Activated T-cell treated with anti-CD3 and anti-CD28 coated beads for 4 hours (primary cell): Measurements from ENCODE around the gene USP32.
"Not testable (repeated sequence)": the region's sequence is repeated elsewhere in the genome, so short reads cannot be mapped to it uniquely, and the experiment has no call there.

Source experiments
- DNase-seq: peaks from one replicate; pipeline ENCODE4 v3.0.0-alpha.2; 2020

Gene USP32

GRCh38 chr17:60293580-60294335 is 98.2 kb downstream of the USP32 start:
- no peak for DNase-seq

GRCh38 chr17:60292697-60293096 is 99.2 kb downstream of the USP32 start:
- DNase-seq = no peak

DNA sequence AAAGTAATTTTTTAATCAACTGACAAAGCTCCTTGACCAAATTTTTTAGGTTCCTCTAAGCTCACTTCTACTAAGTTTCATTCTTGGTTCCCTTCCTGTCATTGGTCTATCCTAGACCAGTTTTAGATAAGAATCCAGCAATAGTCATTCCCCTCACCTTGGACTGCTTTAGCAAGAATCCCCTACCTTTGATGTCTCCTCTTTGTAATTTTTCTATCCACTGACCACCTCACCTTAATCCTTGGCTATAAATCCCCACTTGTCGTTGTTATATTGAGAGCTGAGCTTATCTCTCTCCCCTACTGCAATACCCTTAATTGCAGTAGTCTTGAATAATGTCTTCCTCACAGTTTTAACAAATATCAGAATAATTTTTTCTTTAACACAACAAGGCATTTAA is 107.2 kb downstream of the USP32 start:
- no peak for DNase-seq

DNA sequence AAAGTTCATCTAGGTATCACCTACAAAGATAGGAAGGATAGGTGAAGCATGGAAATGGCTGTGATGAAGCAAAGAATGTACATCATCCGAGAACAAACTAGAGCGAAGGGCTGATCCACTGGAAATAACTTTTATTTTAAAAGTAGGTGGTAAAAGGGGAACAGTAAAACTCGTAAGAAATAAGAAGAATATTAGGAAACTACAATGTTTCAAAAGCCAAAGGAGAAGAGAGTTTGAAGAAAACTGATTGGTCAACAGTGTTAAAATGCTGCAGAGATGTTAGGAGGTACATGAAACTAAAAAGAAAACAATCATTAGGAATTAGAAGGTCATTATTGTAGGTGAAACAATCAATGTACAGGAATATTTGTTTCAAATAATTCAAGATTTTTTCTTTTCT is 108.1 kb downstream of the USP32 start:
- DNase-seq = no peak

DNA sequence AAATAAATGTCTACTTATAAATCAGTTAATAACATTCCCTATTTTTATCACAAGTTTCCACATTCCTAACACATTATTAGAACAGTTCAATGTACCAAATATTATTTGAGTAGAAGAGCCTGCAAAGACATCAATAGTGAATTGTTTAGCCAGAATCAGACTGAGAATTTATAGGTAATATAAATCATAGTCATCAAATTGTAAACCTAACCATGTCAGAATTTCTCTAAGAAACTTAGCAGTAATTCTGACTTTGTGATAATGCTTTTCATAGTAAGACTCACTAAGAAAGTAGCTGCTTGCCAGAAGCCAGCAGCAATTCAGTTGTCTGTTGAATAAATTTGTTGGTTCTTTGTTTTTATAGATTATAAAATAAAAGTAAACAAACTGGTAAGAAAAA is 111.3 kb downstream of the USP32 start:
- DNase-seq = no peak

DNA sequence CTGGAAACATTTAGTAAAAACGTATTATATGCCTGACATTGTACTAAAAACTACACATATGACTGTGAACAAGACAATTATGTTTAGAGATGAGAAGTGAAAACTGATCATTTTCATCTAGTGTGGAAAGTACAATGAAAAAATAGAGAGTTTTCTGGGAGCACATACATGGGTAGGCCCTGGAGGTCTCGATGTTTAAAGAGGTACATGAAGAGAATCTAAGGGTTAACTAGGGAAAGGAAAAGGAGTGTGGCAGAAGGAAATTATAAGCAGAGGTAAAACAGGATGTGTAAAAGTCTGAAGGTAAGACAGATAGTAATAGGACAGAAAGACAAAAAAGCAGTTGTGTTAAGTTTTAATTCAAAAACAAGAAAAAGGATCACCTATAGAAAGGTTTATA is 113.7 kb downstream of the USP32 start:
- no peak for DNase-seq

DNA sequence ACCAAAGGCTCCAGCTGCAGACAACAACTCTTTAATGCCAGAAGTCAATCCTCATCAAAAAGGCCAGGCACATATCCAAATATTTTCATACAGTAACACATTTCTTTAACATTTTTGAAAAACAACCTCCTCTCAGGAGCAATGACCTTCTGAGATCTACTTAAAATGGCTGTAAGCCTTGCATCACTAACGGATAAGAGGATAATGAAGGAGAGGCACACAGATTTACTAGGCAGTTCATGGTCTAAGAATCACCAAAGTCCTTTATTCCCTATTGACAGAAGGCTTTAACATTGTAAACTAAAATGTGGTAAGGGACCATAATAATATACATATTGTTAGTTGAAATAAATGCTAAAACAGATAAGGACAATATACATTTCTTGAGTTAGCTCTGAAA is 114.7 kb downstream of the USP32 start:
- no peak for DNase-seq

- no peak for DNase-seq
Observed at GRCh38 chr17:60269417-60269816, 122.5 kb downstream of the USP32 start.

GRCh38 chr17:60260540-60260939 is 131.4 kb downstream of the USP32 start:
- no peak for DNase-seq

DNA sequence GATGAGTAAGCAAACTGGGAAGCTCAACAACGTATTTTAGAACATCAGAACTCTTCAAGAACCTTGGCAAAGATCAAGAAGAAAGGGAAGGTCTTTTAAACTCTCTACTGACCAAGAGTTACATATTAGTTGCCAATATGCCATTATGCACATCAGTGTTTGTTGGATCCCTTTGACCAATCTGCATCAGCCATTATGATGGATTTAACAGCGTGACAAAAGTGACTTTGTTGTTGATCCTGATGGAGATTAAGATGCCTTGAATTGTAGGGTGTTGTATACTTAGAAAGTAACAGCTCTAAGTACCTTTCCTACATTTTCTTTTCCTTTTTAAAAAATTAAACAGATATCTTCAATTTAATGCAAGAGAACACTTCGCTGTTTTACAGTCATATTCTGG is 133.6 kb downstream of the USP32 start:
- no peak for DNase-seq

- no peak for DNase-seq
Observed at GRCh38 chr17:60256174-60256573, 135.8 kb downstream of the USP32 start.

- no peak for DNase-seq
Observed at GRCh38 chr17:60253048-60253447, 138.9 kb downstream of the USP32 start.

GRCh38 chr17:60252459-60252858 is 139.5 kb downstream of the USP32 start:
- no peak for DNase-seq

DNA sequence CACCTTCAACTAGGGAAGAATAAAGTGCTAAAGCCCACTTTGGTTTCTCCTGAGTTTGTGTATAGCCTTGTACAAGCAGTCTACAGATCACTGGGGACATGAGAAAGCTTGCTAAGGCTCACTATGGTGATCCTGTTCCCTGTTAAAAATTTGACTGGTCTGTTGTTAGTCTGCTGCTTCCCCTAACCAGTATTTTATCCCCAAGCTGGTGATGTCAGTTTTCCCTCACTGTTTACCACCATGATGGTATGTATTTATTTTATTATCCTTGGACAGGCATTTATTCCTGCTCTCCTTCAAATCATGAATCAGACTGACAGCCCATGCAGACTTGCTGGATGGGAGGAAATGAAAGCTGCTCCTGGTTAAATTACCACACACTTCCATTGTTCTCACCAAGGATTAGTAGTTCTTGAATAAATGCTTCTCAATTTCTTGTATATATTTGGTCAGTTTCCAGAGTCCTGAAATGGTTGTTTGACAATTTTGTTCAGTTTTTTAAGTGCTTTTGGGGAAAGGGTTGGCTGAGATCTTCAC is 142.6 kb downstream of the USP32 start:
- no peak for DNase-seq

- no peak for DNase-seq
Observed at GRCh38 chr17:60248618-60249289, 143.2 kb downstream of the USP32 start.

GRCh38 chr17:60247836-60248461 is 144.0 kb downstream of the USP32 start:
- no peak for DNase-seq

GRCh38 chr17:60244656-60245055 is 147.3 kb downstream of the USP32 start:
- no peak for DNase-seq

GRCh38 chr17:60240290-60240689 is 151.6 kb downstream of the USP32 start:
- DNase-seq = no peak

DNA sequence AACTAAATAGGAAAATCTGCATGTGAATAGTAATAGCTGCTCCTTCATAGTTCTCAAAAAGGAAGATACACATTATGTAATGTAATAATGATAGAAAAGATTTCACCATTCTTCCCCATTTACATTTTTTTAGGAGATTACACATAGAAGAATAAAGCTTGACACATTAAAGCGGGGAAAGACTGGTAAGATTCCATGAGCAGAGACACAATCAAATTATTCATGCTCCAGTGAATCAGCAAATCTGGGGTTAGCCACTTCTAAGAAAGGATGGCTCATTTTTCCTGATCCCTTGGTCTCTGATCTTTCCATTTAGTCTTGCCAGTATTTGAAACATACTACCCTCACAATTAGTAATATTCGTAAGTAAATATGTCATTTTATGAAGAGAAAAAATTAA is 160.2 kb downstream of the USP32 start:
- no peak for DNase-seq

- DNase-seq = no peak
Observed at GRCh38 chr17:60231234-60231633, 160.7 kb downstream of the USP32 start.

- no peak for DNase-seq
Observed at GRCh38 chr17:60230358-60230757, 161.6 kb downstream of the USP32 start.

GRCh38 chr17:60229188-60229802 is 162.6 kb downstream of the USP32 start:
- no peak for DNase-seq

DNA sequence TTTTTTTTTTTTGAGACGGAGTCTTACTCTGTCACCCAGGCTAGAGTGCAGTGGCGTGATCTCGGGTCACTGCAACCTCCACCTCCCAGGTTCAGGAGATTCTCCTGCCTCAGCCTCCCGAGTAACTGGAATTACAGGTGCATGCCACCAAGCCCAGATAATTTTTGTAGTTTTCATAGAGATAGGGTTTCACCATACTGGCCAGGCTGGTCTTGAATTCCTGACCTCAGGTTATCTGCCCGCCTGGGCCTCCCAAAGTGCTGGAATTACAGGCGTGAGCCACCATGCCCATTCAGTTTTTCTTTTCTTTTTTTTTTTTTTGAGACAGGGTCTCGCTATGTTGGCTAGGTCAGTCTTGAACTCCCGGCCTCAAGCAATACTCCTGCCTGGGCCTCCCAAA is 164.7 kb downstream of the USP32 start:
- DNase-seq = not testable (repeated sequence)

DNA sequence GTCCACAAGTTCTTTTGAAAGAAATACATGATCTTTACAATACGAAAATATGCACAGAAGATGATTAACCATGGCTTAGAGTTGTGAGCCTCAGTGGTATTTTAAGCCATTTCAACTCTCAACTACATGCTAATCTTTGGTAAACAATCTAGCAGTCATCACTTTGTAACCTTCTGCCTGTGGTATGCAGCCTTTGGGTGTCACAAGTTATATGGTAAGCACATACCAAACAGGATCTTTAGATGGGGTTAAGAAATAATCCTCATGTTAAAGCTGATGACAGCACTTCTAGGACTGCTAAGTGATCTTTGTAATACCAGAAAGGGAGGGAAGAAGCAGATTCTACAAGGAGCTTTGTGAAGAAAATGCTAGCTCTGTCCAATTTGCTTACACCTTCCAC is 167.9 kb downstream of the USP32 start:
- DNase-seq = no peak
